ENCODE results near the gene NOVA1. TPM values are rescaled to one million over a fixed set of nuclear protein-coding genes. Genes with fewer than 3 reads are reported as not detected.

The NOVA1 gene
- total RNA-seq, 1 donor from 2014 or later: 12.5 TPM

DNA sequence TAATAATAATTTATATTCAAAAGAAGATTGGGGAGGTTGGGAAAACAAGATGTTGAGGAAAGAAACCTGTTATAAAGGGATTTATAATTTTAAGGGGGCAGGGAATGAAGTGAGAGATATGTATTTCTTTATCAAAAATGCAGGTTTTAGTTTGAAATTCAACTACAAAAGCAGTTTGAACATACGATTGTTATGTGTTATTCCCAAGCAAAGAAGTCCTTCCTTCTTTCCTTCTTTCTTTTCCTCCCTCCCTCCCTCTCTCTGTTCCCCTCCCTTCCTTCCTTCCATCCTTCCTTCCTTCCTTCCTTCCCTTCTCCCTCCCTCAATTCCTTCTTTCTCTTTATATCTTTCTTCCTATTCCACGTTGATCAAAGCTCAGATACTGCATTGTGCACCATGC, 173.3 kb downstream of the NOVA1 start:
- no peak overlapping the region for H3K4me3 ChIP-seq (ENCODE audit: low read length in 3 of 3)
- no peaks in the 10 kb centered on the region for H3K27me3 ChIP-seq (ENCODE audit: control insufficient read depth in 3 of 3, insufficient read depth in 3 of 3, low read length in 3 of 3)

DNA sequence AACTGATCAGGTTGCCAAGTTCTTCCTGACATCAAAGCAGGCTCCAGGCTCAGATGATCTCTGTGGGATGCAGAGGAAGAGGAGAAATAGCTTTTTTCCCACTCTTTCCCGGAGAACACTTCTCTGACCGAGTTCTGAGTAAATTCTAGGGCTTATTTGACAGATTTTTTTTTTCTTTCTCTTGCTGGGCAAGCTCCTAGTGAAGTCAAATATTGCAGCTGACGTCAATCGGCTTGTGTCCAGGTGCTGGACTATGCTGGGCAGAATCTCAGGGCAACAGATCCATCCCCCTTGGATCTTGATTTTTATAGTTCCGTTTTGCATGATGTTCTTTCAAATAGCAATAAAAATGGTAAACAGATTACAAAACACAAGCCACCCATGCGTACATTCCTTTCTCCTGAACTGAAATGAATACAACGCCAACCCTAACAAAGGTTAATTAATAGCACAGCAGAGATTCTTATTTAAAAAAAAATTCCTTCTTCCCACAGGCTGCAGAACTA, 182.2 kb downstream of the NOVA1 start:
- Histone ChIP-seq H3K36me3 (ENCODE audit: control insufficient read depth in 3 of 3, insufficient read depth in 3 of 3, low read length in 3 of 3) (no peaks in the 10 kb centered on the region), H3K27ac (ENCODE audit: low read depth, low read length) (no peak overlapping the region), H3K9ac (ENCODE audit: low read depth in 1 of 3, low read length in 3 of 3) (no peak overlapping the region), H3K9me3 (ENCODE audit: control insufficient read depth in 3 of 3, low read length in 3 of 3) (no peaks in the 10 kb centered on the region), H3K27me3 (ENCODE audit: control insufficient read depth in 3 of 3, insufficient read depth in 3 of 3, low read length in 3 of 3) (no peaks in the 10 kb centered on the region), H3K4me3 (ENCODE audit: low read length in 3 of 3) (no peak overlapping the region), H3K4me1 (ENCODE audit: control insufficient read depth in 3 of 3, insufficient read depth in 3 of 3, low read length in 3 of 3) (no peaks in the 10 kb centered on the region)

More for the DNA sequence above, 173.3 kb downstream of the NOVA1 start:
- Histone ChIP-seq H3K4me1 (ENCODE audit: control insufficient read depth in 3 of 3, insufficient read depth in 3 of 3, low read length in 3 of 3) (no peaks in the 10 kb centered on the region), H3K9me3 (ENCODE audit: control insufficient read depth in 3 of 3, low read length in 3 of 3) (no peaks in the 10 kb centered on the region), H3K27ac (ENCODE audit: low read depth, low read length) (no peak overlapping the region), H3K36me3 (ENCODE audit: control insufficient read depth in 3 of 3, insufficient read depth in 3 of 3, low read length in 3 of 3) (no peaks in the 10 kb centered on the region), H3K9ac (ENCODE audit: low read depth in 1 of 3, low read length in 3 of 3) (no peak overlapping the region)

DNA sequence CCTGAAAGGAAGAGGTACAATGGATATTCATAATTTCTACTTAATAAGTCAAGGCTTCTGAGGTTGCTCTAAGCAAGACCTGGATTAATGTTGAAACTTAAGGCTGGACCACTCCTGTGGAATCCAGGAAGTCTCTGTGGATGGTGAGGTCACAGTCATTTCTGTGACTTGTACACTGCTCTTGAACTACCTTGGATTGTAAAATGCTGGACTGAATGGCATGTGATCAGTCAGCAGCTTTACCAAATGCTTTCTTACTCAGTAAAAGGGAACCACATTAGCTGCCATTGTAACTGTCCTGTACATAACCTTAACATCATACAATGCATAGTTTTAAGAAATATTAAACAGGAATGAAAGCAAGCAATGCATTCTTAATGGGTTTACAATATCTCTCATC, 182.9 kb downstream of the NOVA1 start:
- Histone ChIP-seq H3K4me1 (ENCODE audit: control insufficient read depth in 3 of 3, insufficient read depth in 3 of 3, low read length in 3 of 3) (no peaks in the 10 kb centered on the region), H3K9me3 (ENCODE audit: control insufficient read depth in 3 of 3, low read length in 3 of 3) (no peaks in the 10 kb centered on the region), H3K27ac (ENCODE audit: low read depth, low read length) (no peak overlapping the region), H3K36me3 (ENCODE audit: control insufficient read depth in 3 of 3, insufficient read depth in 3 of 3, low read length in 3 of 3) (no peaks in the 10 kb centered on the region), H3K4me3 (ENCODE audit: low read length in 3 of 3) (no peak overlapping the region), H3K9ac (ENCODE audit: low read depth in 1 of 3, low read length in 3 of 3) (no peak overlapping the region), H3K27me3 (ENCODE audit: control insufficient read depth in 3 of 3, insufficient read depth in 3 of 3, low read length in 3 of 3) (no peaks in the 10 kb centered on the region)

DNA sequence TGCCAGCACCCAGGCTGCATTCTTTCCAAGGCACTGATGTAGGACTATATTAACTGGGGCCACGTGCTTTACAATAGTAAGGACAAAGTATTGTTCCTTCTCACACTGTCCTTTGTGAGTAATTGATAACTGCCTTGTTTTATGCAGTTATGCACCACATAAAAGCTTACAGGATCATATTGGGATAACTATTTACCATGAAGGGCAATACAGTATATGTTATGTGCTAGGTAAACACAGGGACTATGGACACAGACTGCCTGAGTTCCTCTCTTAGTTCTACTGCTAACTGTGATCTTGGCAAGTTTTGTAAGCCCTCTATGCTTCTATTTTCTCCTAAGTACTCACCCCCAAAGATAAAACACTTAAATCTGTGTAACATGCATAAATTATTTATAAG, 183.7 kb downstream of the NOVA1 start:
- H3K4me1 ChIP-seq (ENCODE audit: control insufficient read depth in 3 of 3, insufficient read depth in 3 of 3, low read length in 3 of 3): no peaks in the 10 kb centered on the region
- no peaks in the 10 kb centered on the region for H3K9me3 ChIP-seq (ENCODE audit: control insufficient read depth in 3 of 3, low read length in 3 of 3)
- no peaks in the 10 kb centered on the region for H3K27me3 ChIP-seq (ENCODE audit: control insufficient read depth in 3 of 3, insufficient read depth in 3 of 3, low read length in 3 of 3)

DNA sequence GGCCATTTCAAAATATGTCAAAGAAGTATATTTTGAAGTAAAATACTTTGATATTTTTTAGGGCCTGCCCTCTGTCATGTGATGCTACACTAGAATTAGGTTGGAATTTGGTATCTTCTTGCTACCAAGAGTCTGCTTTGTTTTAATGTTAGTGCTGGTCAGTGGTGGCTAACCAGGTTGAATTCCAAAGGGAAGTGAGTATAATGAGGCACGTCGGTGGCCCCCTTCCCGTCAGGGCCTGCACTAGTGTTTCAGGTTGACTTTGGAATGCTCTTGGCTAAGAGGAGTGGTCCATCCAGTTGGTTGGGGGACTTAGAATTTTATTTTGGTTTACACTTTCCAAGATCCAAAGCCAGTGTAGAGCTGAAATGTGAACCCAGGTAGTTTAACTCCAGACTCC, 185.4 kb downstream of the NOVA1 start:
- Histone ChIP-seq H3K4me1 (ENCODE audit: control insufficient read depth in 3 of 3, insufficient read depth in 3 of 3, low read length in 3 of 3) (no peaks in the 10 kb centered on the region), H3K4me3 (ENCODE audit: low read length in 3 of 3) (no peak overlapping the region), H3K36me3 (ENCODE audit: control insufficient read depth in 3 of 3, insufficient read depth in 3 of 3, low read length in 3 of 3) (no peaks in the 10 kb centered on the region), H3K27me3 (ENCODE audit: control insufficient read depth in 3 of 3, insufficient read depth in 3 of 3, low read length in 3 of 3) (no peaks in the 10 kb centered on the region), H3K27ac (ENCODE audit: low read depth, low read length) (no peak overlapping the region), H3K9me3 (ENCODE audit: control insufficient read depth in 3 of 3, low read length in 3 of 3) (no peaks in the 10 kb centered on the region), H3K9ac (ENCODE audit: low read depth in 1 of 3, low read length in 3 of 3) (no peak overlapping the region)

More for the DNA sequence above, 183.7 kb downstream of the NOVA1 start:
- no peak overlapping the region for H3K9ac ChIP-seq (ENCODE audit: low read depth in 1 of 3, low read length in 3 of 3)
- no peaks in the 10 kb centered on the region for H3K36me3 ChIP-seq (ENCODE audit: control insufficient read depth in 3 of 3, insufficient read depth in 3 of 3, low read length in 3 of 3)
- no peak overlapping the region for H3K27ac ChIP-seq (ENCODE audit: low read depth, low read length)
- no peak overlapping the region for H3K4me3 ChIP-seq (ENCODE audit: low read length in 3 of 3)

DNA sequence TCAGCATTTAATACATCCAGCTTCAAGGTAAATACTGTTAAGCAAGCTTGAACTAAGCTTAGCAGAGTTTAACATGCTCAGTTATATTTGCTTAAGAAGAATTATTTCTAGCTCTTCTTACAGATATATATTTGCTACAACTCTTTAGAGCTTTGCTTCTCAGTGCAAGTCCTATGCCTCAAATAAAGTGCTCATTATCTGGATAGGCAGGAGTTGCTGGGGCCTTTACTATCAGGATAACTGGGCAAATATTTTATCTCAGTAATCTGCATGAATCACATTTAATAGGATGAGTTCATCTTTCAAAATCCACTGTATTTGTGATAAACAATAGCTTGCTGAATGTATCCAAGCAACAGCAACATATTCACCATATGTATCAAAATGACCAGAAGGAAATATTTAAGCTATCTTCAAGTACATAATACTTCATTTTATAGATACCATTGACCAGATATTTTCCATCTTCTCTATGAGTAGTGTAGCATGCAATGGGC, 187.6 kb downstream of the NOVA1 start:
- no peaks in the 10 kb centered on the region for H3K4me1 ChIP-seq (ENCODE audit: control insufficient read depth in 3 of 3, insufficient read depth in 3 of 3, low read length in 3 of 3)
- H3K27me3 ChIP-seq (ENCODE audit: control insufficient read depth in 3 of 3, insufficient read depth in 3 of 3, low read length in 3 of 3): no peaks in the 10 kb centered on the region
- H3K27ac ChIP-seq (ENCODE audit: low read depth, low read length): no peak overlapping the region

DNA sequence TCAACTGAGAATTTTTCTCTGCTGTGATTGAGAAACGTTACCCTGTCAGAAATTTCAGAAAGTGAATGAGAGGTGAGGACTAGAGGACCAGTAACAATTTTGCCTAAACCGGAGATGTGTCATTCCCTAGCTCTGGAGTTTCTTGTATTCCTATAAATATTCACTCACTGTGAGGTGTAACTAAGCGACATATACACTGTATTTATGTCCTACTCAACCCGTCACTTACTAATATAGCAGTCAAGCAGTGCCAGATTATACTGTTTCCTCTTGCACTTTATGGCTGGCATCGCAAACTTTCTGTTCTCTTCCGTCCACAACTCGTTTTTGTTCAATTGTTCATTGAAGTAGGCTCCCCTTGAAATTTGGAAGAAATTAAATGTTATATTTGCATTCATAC, 192.9 kb downstream of the NOVA1 start:
- no peak overlapping the region for H3K4me3 ChIP-seq (ENCODE audit: low read length in 3 of 3)
- no peaks in the 10 kb centered on the region for H3K4me1 ChIP-seq (ENCODE audit: control insufficient read depth in 3 of 3, insufficient read depth in 3 of 3, low read length in 3 of 3)
- H3K36me3 ChIP-seq (ENCODE audit: control insufficient read depth in 3 of 3, insufficient read depth in 3 of 3, low read length in 3 of 3): no peaks in the 10 kb centered on the region
- H3K9ac ChIP-seq (ENCODE audit: low read depth in 1 of 3, low read length in 3 of 3): no peak overlapping the region
- H3K27me3 ChIP-seq (ENCODE audit: control insufficient read depth in 3 of 3, insufficient read depth in 3 of 3, low read length in 3 of 3): no peaks in the 10 kb centered on the region
- no peaks in the 10 kb centered on the region for H3K9me3 ChIP-seq (ENCODE audit: control insufficient read depth in 3 of 3, low read length in 3 of 3)
- no peak overlapping the region for H3K27ac ChIP-seq (ENCODE audit: low read depth, low read length)

More for the DNA sequence above, 187.6 kb downstream of the NOVA1 start:
- Histone ChIP-seq H3K4me3 (ENCODE audit: low read length in 3 of 3) (no peak overlapping the region), H3K9me3 (ENCODE audit: control insufficient read depth in 3 of 3, low read length in 3 of 3) (no peaks in the 10 kb centered on the region), H3K9ac (ENCODE audit: low read depth in 1 of 3, low read length in 3 of 3) (no peak overlapping the region), H3K36me3 (ENCODE audit: control insufficient read depth in 3 of 3, insufficient read depth in 3 of 3, low read length in 3 of 3) (no peaks in the 10 kb centered on the region)

DNA sequence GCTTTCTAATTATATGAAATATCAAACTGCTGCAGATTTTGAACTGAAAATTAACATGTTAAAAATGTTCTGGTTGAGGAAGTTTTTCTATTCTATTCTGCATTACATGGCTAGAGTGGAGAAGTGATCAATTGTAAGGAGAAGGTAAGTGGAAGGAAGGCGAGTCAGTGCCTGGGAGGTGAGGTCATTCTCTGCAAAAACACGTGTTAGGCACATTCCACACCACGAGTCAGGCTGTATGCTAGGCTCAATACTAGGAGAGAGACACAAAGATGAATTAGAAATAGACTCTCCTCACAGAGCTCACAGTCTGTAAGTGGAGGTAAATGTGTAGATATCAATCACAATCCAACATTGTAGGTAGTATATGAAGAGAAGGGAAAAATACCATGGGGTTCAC, 194.1 kb downstream of the NOVA1 start:
- Histone ChIP-seq H3K4me3 (ENCODE audit: low read length in 3 of 3) (no peak overlapping the region), H3K27me3 (ENCODE audit: control insufficient read depth in 3 of 3, insufficient read depth in 3 of 3, low read length in 3 of 3) (no peaks in the 10 kb centered on the region), H3K9me3 (ENCODE audit: control insufficient read depth in 3 of 3, low read length in 3 of 3) (no peaks in the 10 kb centered on the region), H3K4me1 (ENCODE audit: control insufficient read depth in 3 of 3, insufficient read depth in 3 of 3, low read length in 3 of 3) (no peaks in the 10 kb centered on the region), H3K27ac (ENCODE audit: low read depth, low read length) (no peak overlapping the region), H3K9ac (ENCODE audit: low read depth in 1 of 3, low read length in 3 of 3) (no peak overlapping the region), H3K36me3 (ENCODE audit: control insufficient read depth in 3 of 3, insufficient read depth in 3 of 3, low read length in 3 of 3) (no peaks in the 10 kb centered on the region)

DNA sequence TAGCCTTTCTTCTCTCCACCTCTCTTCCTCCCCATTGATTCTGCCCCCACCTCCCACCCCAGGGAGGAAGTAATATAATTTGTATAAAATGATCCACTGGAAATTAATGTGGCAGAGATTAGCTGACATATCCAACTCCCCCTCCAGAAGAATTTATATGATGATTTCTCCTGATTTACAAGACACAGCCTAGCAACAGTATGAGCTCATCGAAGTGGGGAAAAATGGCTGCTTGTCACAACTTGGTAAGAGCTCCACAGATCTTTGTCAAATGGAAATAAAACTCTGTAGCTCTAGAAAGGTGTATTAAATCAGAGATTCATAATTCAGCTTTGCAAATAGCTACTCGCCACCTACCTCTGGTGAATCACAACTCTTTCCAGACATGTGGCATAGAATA, 195.7 kb downstream of the NOVA1 start:
- no peaks in the 10 kb centered on the region for H3K36me3 ChIP-seq (ENCODE audit: control insufficient read depth in 3 of 3, insufficient read depth in 3 of 3, low read length in 3 of 3)
- H3K27me3 ChIP-seq (ENCODE audit: control insufficient read depth in 3 of 3, insufficient read depth in 3 of 3, low read length in 3 of 3): no peaks in the 10 kb centered on the region
- no peaks in the 10 kb centered on the region for H3K4me1 ChIP-seq (ENCODE audit: control insufficient read depth in 3 of 3, insufficient read depth in 3 of 3, low read length in 3 of 3)
- H3K9me3 ChIP-seq (ENCODE audit: control insufficient read depth in 3 of 3, low read length in 3 of 3): no peaks in the 10 kb centered on the region
- no peak overlapping the region for H3K4me3 ChIP-seq (ENCODE audit: low read length in 3 of 3)
- H3K27ac ChIP-seq (ENCODE audit: low read depth, low read length): no peak overlapping the region
- H3K9ac ChIP-seq (ENCODE audit: low read depth in 1 of 3, low read length in 3 of 3): no peak overlapping the region

DNA sequence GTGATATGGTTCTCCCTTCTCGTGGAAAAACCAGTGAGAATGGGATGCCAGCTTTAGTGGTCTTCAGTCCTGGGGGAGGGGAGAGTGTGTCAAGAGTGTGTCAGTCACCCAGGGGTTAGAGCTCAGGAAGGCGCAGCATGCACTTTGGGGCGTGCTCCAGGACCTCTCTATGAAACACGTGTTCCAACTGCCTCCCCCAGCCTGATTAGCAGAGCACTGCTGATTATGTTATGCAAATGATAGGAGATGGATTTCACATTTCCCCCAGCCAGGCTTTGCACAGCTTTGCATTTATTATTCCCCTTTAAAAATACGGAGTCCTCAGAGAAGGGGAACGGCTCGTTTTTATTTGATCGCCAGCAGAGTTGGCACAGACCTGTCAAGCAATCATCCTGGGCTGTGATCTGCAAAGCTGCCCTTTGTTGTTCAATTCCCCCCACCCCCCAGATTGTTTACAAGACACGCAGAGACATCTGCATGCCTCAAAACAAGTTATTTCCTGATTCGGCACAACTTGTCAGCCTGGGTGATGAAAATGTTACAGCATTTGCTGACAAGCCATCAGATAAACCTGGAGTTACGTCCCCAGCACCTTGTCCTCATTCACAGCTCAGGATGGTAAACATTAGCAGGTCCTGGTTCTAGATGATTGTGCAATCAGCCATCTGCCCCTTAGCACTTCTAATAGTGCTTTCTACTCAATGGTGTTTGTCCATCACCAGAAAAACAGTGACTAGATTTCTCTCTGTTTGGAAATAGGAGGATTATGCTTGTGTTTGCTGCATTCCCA, 196.5 kb downstream of the NOVA1 start:
- Histone ChIP-seq H3K4me1 (ENCODE audit: control insufficient read depth in 3 of 3, insufficient read depth in 3 of 3, low read length in 3 of 3) (no peaks in the 10 kb centered on the region), H3K4me3 (ENCODE audit: low read length in 3 of 3) (no peak overlapping the region), H3K36me3 (ENCODE audit: control insufficient read depth in 3 of 3, insufficient read depth in 3 of 3, low read length in 3 of 3) (no peaks in the 10 kb centered on the region), H3K27me3 (ENCODE audit: control insufficient read depth in 3 of 3, insufficient read depth in 3 of 3, low read length in 3 of 3) (no peaks in the 10 kb centered on the region), H3K9ac (ENCODE audit: low read depth in 1 of 3, low read length in 3 of 3) (no peak overlapping the region), H3K9me3 (ENCODE audit: control insufficient read depth in 3 of 3, low read length in 3 of 3) (no peaks in the 10 kb centered on the region), H3K27ac (ENCODE audit: low read depth, low read length) (no peak overlapping the region)

All from skeletal muscle tissue (tissue), 4 donors.